ENCODE measurements around the gene PRKAR1B.
"Not testable (repeated sequence)": the region's sequence is repeated elsewhere in the genome, so short reads cannot be mapped to it uniquely, and the experiment has no call there.

Gene PRKAR1B

GRCh38 chr7:756928-757560, 30.0 kb upstream of the PRKAR1B start:
- DNase-seq, result peak; percentile 7

GRCh38 chr7:756231-756927, 29.3 kb upstream of the PRKAR1B start:
- peak; percentile 14 for DNase-seq

GRCh38 chr7:755413-755805, 28.3 kb upstream of the PRKAR1B start:
- no peak for DNase-seq

GRCh38 chr7:754531-755412, 27.7 kb upstream of the PRKAR1B start:
- peak; percentile 10 for DNase-seq

GRCh38 chr7:753190-753589, 26.1 kb upstream of the PRKAR1B start:
- no peak for DNase-seq

- DNase-seq, result peak; percentile 11
Observed at GRCh38 chr7:752256-752655, 25.2 kb upstream of the PRKAR1B start.

GRCh38 chr7:751826-752225, 24.7 kb upstream of the PRKAR1B start:
- DNase-seq, result peak; percentile 2

- peak; percentile 8 for DNase-seq
Observed at GRCh38 chr7:750111-750905, 23.2 kb upstream of the PRKAR1B start.

- DNase-seq, result no peak
Observed at GRCh38 chr7:749140-749551, 22.1 kb upstream of the PRKAR1B start.

GRCh38 chr7:748446-748845, 21.4 kb upstream of the PRKAR1B start:
- no peak for DNase-seq

- DNase-seq, result no peak
Observed at GRCh38 chr7:747186-747585, 20.1 kb upstream of the PRKAR1B start.

- DNase-seq, result peak; percentile 4
Observed at GRCh38 chr7:746155-747061, 19.3 kb upstream of the PRKAR1B start.

- DNase-seq, result no peak
Observed at GRCh38 chr7:745431-746154, 18.5 kb upstream of the PRKAR1B start.

- DNase-seq, result no peak
Observed at GRCh38 chr7:744854-745430, 17.9 kb upstream of the PRKAR1B start.

- not testable (repeated sequence) for DNase-seq
Observed at GRCh38 chr7:744128-744520, 17.0 kb upstream of the PRKAR1B start.

GRCh38 chr7:743341-744127, 16.5 kb upstream of the PRKAR1B start:
- DNase-seq, result not testable (repeated sequence)

- DNase-seq, result no peak
Observed at GRCh38 chr7:742791-743190, 15.7 kb upstream of the PRKAR1B start.

- DNase-seq, result no peak
Observed at GRCh38 chr7:741850-742249, 14.8 kb upstream of the PRKAR1B start.

- no peak for DNase-seq
Observed at GRCh38 chr7:741191-741671, 14.2 kb upstream of the PRKAR1B start.

Data from CD4-positive, alpha-beta T cell treated with Interleukin-15 for 1 hour (primary cell).